Testis (tissue), 2 donors: ENCODE measurements around the gene DBF4B.

Experiments
- POLR2A ChIP-seq: fragments of 450-650 bp; IDR thresholded peaks from one replicate; pipeline ENCODE4 v1.6.1; 2017; ENCODE audit warnings: antibody characterized with exemption, mild to moderate bottlenecking, moderate library complexity
- TF ChIP-seq, protein P1 (sequence below), 3 experiments: fragments of 450-650 bp in 2 of 3; fragments of 200-600 bp in 1 of 3; sonication (generic) in 1 of 3; IDR thresholded peaks; one replicate each; pipeline ENCODE4 v1.5.1; 2016 to 2019; ENCODE audit warnings: antibody characterized with exemption in 3 of 3, mild to moderate bottlenecking in 2 of 3, moderate library complexity in 1 of 3

DNA sequence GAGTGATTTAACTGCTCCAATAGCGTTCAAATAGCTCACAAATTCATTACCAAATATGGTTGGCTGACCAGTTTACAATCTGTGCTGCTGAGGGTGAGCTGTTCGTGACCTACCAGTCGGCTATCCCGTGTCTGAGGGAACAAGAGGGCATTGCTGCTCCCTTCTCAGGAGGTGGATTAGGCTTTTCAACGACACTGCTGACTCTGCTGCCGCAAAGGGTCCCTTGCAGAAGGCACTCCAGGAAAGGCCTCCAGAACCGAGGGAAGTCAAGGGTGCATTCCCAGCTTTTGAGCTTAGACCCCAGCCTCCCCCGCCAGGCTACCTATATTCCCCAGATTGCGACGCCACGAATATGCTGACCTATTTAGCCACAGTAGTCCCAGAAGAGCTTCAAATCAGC is 89.3 kb downstream of the DBF4B start:
- TF ChIP-seq, protein P1, sequence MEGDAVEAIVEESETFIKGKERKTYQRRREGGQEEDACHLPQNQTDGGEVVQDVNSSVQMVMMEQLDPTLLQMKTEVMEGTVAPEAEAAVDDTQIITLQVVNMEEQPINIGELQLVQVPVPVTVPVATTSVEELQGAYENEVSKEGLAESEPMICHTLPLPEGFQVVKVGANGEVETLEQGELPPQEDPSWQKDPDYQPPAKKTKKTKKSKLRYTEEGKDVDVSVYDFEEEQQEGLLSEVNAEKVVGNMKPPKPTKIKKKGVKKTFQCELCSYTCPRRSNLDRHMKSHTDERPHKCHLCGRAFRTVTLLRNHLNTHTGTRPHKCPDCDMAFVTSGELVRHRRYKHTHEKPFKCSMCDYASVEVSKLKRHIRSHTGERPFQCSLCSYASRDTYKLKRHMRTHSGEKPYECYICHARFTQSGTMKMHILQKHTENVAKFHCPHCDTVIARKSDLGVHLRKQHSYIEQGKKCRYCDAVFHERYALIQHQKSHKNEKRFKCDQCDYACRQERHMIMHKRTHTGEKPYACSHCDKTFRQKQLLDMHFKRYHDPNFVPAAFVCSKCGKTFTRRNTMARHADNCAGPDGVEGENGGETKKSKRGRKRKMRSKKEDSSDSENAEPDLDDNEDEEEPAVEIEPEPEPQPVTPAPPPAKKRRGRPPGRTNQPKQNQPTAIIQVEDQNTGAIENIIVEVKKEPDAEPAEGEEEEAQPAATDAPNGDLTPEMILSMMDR (IDR thresholded peaks at IDR 0.05) = no peak
- no peak for TF ChIP-seq POLR2A
